A673 (cell line): Measurements from ENCODE around the gene GPT2.

Experiments
- EZH2 ChIP-seq: fragments of 200-600 bp; sonication (generic); IDR thresholded peaks from 2 replicates; pipeline ENCODE4 v1.6.1; 2017; ENCODE audit warnings: borderline replicate concordance, low read depth, mild to moderate bottlenecking, mixed read lengths, antibody characterized with exemption, low read length; ENCODE audit not compliant: poor library complexity, severe bottlenecking
- TF ChIP-seq, protein P1 (sequence below): fragments of 300-800, 200-600 bp; sonication (generic); conservative IDR thresholded peaks from 2 replicates; pipeline ENCODE4 v1.5.1; 2017; ENCODE audit warnings: low read depth, mild to moderate bottlenecking, antibody characterized with exemption, low read length, moderate library complexity, mixed read lengths

DNA sequence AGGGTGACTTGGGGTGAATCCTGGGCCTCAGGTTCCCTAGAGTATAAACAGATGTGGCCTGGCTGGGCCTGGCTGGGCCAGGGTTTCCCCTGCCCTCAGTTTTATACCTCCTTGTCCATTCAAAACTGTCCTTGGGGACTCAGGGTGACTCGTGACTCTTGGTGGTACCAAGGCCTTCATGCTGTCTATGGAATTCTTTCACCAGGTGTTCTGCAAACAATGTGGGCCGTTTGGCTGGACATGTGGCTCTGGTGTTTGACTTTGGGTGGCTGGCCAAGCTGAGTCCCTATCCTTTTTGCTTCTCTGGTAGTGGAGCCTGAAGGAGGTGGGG, 3.3 kb downstream of the GPT2 start:
- no peak for TF ChIP-seq EZH2
- TF ChIP-seq, protein P1, sequence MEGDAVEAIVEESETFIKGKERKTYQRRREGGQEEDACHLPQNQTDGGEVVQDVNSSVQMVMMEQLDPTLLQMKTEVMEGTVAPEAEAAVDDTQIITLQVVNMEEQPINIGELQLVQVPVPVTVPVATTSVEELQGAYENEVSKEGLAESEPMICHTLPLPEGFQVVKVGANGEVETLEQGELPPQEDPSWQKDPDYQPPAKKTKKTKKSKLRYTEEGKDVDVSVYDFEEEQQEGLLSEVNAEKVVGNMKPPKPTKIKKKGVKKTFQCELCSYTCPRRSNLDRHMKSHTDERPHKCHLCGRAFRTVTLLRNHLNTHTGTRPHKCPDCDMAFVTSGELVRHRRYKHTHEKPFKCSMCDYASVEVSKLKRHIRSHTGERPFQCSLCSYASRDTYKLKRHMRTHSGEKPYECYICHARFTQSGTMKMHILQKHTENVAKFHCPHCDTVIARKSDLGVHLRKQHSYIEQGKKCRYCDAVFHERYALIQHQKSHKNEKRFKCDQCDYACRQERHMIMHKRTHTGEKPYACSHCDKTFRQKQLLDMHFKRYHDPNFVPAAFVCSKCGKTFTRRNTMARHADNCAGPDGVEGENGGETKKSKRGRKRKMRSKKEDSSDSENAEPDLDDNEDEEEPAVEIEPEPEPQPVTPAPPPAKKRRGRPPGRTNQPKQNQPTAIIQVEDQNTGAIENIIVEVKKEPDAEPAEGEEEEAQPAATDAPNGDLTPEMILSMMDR = no peak
